ENCODE data around the gene CPN1.
"Not testable (repeated sequence)": the region's sequence is repeated elsewhere in the genome, so short reads cannot be mapped to it uniquely, and the experiment has no call there.

Gene CPN1

GRCh38 chr10:100020886-100021253 is 60.8 kb downstream of the CPN1 start:
- DNase-seq = no peak

GRCh38 chr10:100020142-100020885 is 61.4 kb downstream of the CPN1 start:
- DNase-seq = no peak

GRCh38 chr10:100019787-100020141 is 61.9 kb downstream of the CPN1 start:
- DNase-seq = no peak

- DNase-seq = no peak
These were observed 67.5 kb downstream of the CPN1 start for GRCh38 chr10:100014071-100014762.

GRCh38 chr10:100013621-100014020 is 68.0 kb downstream of the CPN1 start:
- DNase-seq = no peak

- DNase-seq = not testable (repeated sequence)
These were observed 69.8 kb downstream of the CPN1 start for GRCh38 chr10:100011906-100012305.

- peak; percentile 74 for DNase-seq
These were observed 71.6 kb downstream of the CPN1 start, which contains the start of gene DNMBP for GRCh38 chr10:100009793-100010676. Gene DNMBP (minus strand): TSS chr10:100009947. CDS start chr10:99972124, 37,823 bp downstream.

- DNase-seq = peak; percentile 1
These were observed 72.3 kb downstream of the CPN1 start for GRCh38 chr10:100009283-100009792.

GRCh38 chr10:100008708-100009282 is 72.9 kb downstream of the CPN1 start:
- no peak for DNase-seq

GRCh38 chr10:100008142-100008522 is 73.5 kb downstream of the CPN1 start:
- no peak for DNase-seq

GRCh38 chr10:100007231-100008141 is 74.2 kb downstream of the CPN1 start:
- DNase-seq = no peak

- no peak for DNase-seq
These were observed 75.3 kb downstream of the CPN1 start for GRCh38 chr10:100006243-100006886.

- no peak for DNase-seq
These were observed 76.7 kb downstream of the CPN1 start for GRCh38 chr10:100004805-100005510.

GRCh38 chr10:100000109-100000644 is 81.5 kb downstream of the CPN1 start:
- no peak for DNase-seq

GRCh38 chr10:99999319-100000108 is 82.2 kb downstream of the CPN1 start:
- DNase-seq = no peak

- no peak for DNase-seq
These were observed 82.8 kb downstream of the CPN1 start for GRCh38 chr10:99998889-99999288.

GRCh38 chr10:99996671-99997648 is 84.7 kb downstream of the CPN1 start:
- no peak for DNase-seq

GRCh38 chr10:99995713-99996112 is 86.0 kb downstream of the CPN1 start:
- no peak for DNase-seq

Data from activated CD4-positive, alpha-beta T cell treated with anti-CD3 and anti-CD28 coated beads, Interleukin-2, amount 50 U/mL, for 1 hour (primary cell).